NCI-H187 treated with DMSO at 0.1 percent for 48 hours (cell line): Measurements from ENCODE around the gene CCZ1.
"Not testable (repeated sequence)": the region's sequence is repeated elsewhere in the genome, so short reads cannot be mapped to it uniquely, and the experiment has no call there.

Experiments used
- DNase-seq: peaks from one replicate; lab custom pipeline; 2025; lab: John Stamatoyannopoulos, UW

Gene CCZ1

GRCh38 chr7:5898480-5899224 lies at the start of gene CCZ1:
TSS of gene CCZ1 (plus strand) at chr7:5898733. CDS start at chr7:5898800, 67 bp downstream.
- not testable (repeated sequence) for DNase-seq

DNA sequence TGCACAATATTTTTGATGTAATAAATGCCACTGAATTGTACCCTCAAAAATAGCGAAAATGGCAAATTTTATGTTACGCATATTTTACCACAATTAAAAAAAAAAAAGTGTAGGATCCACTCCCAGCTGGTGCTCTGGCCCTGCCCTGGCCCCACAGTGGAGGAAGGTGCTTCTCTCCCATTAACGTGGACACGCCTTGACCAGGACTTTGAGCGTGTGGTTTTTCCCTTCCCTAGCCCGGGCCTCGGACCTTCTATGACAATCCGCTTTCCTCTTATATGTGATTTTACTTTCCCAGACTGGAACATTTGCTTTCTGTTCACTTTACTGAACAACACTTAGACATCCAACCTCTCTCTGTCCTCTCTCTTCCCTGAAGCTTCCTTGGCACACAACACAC lies 47.6 kb upstream of the CCZ1 start:
- DNase-seq, result no peak

- DNase-seq, result no peak
Observed at GRCh38 chr7:5854738-5855137, 43.8 kb upstream of the CCZ1 start.

DNA sequence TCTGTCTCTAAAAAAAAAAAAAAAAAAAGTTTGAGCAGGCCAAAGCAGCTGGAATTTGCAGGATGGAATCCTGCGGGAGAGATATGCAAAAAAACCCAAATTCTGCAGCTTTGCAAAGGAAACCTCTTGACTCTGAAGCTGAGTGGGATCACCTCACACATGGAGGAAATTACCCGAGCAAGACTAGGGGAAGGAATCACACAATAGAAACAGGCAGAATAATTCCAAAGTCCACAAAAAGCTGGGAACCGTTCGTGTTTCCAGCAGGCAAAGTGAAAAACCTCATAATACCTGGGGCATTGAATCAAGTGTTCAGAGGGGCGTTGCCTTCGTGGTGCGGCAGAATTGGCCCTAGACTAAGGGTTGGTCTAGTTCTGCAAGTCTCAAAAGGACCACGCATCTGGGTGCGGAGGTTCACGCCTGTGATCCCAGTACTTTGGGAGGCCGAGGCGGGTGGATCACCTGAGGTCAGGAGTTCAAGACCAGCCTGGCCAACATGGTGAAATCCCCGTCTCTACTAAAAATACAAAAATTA lies 41.4 kb upstream of the CCZ1 start:
- DNase-seq, result not testable (repeated sequence)

DNA sequence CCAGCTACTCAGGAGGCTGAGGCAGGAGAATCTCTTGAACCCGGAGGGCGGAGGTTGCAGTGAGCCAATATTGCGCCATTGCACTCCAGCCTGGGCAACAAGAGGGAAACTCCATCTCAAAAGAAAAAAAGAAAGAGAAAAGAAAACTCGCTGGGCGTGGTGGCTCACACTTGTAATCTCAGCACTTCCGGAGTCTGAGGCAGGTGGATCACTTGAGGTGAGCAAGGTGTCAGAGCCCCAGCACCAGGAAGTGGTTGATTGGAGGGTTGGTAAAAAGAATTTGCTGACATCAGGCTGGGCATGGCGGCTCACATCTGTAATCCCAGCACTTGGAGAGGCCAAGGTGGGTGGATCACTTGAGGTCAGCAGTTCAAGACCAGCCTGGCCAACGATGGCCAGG lies 40.0 kb upstream of the CCZ1 start:
- DNase-seq, result not testable (repeated sequence)

DNA sequence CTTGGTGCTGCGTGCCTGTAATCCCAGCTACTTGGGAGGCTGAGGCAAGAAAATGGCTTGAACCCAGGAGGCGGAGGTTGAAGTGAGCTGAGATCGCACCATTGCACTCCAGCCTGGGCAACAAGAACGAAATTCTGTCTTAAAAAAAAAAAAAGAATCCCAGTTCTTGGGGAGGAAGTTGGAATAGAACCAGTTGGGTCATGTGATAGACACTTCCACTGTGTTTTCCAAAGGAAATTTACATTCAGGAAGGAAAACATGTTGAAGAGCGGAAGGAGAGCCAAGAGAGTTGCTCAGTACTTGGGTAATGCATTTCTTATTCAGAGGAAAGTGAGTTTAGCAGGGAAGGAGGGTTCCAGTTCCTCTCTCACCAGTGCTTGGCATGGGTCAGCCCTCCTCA lies 37.3 kb upstream of the CCZ1 start:
- DNase-seq, result not testable (repeated sequence)

GRCh38 chr7:5862753-5863366 lies 35.7 kb upstream of the CCZ1 start:
- DNase-seq, result not testable (repeated sequence)

GRCh38 chr7:5865279-5865931 lies 33.1 kb upstream of the CCZ1 start:
- DNase-seq, result not testable (repeated sequence)

DNA sequence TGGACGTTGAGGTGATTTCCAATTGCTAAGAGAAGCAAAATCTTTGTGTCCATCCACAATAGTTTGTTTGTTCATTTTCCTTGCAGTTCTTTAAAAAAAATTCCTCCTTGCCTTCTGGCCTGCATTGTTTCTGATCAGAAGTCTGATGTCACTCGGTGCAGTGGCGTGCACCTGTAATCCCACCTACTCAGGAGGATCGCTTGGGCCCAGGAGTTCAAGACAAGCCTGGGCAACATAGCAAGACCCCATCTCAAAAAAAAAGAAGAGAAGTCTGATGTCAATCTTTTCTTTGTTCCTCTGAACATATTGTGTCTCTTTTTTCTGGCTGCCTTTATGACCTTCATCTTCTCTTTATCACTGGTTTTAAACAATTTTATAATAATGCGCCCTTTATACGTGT lies 31.5 kb upstream of the CCZ1 start:
- DNase-seq, result no peak

GRCh38 chr7:5868928-5869341 lies 29.6 kb upstream of the CCZ1 start:
- DNase-seq, result not testable (repeated sequence)

DNA sequence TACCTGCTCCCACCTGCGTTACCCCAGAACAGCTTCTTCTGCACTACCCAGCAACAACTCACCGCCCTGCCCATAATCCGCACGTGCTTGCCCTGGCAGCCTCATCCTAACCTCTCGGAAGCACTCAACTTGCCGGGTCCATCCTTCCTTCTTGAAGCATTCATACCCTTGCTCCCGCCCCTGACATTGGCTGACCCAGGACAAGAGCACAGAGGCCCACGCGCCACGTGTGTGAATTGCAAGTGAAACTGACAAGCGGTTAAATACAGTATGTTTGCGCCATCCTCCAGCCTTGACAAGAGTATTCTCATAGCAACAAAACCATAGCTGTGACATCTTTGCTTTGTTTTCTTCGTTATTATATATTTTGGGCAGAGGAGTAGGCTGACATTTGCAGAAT lies 28.8 kb upstream of the CCZ1 start:
- DNase-seq, result no peak

- no peak for DNase-seq
Observed at GRCh38 chr7:5870311-5870710, 28.2 kb upstream of the CCZ1 start.

DNA sequence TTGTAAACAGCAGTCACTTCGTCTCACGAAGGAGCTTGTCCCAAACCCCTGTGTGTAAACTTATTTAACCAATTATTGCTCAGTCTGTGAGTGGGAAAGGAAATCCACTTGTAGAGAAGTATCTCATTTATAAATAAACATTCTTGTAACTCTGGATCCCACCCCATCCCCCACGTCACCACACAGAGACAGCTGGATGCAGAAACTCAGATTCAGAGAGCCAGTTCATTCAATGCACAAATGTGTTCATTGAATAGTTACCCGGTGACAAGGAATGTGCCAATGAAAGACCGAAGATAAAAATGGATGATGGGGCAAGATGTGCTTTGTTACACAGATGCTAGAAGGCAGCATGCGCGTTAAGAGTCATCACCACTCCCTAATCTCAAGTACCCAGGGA lies 26.2 kb upstream of the CCZ1 start:
- no peak for DNase-seq

GRCh38 chr7:5879591-5879990 lies 18.9 kb upstream of the CCZ1 start:
- DNase-seq, result not testable (repeated sequence)

GRCh38 chr7:5880106-5880505 lies 18.4 kb upstream of the CCZ1 start:
- DNase-seq, result not testable (repeated sequence)

DNA sequence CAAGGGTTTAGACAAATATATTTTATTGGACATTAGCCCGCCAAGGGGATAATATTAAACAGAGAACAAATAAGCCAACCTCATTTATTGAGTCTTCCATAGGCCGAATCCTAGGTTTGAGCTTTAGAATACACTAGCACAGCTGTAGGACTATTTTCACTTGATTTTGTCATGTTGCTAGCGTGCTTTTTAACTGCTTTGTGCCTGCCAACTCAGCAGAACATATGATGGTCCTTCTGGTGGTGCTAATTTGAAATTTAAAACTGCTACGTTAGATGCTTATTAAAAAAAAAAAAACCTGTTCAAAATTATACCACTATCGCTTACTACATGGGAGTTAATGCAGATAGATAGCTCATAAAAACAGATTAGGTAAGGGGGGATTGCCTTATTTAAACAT lies 14.1 kb upstream of the CCZ1 start:
- DNase-seq, result not testable (repeated sequence)

DNA sequence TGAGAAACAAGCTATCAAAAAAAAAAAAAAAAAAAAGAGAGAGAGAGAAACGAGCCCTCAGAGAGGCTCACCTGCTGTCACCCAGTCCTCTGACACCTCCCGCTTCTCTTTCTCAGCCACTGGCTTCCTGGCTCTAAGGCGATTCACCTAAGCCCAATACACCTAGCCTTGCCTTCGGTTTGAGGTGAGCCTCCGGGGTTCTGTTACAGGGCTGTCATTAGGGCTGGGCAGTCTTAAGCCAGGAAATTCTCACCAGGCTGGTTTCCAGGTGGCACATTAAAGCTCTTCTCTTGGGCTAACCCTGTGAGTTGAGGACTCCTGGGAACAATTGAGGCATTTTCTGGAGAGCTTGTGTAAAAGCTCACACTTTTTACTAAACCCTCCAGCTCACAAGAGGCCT lies 10.5 kb upstream of the CCZ1 start:
- DNase-seq, result peak; percentile 57

DNA sequence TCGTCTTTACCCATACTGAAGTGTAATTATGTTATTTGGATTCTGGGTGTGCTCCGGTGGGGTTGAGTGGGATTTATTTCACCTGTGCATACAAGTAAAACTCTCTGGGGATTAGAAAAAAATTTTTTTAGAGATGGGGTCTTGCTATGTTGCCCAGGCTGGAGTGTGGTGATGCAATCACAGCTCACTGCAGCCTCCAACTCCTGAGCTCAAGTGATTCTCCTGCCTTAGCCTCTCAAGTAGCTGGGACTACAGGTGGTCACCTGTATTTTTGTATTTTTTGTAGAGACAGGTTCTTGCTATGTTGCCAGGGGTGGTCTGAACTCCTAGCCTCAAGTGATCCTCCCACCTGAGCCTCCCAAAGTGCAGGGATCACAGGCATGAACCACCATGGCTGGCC lies 8.3 kb upstream of the CCZ1 start:
- not testable (repeated sequence) for DNase-seq

DNA sequence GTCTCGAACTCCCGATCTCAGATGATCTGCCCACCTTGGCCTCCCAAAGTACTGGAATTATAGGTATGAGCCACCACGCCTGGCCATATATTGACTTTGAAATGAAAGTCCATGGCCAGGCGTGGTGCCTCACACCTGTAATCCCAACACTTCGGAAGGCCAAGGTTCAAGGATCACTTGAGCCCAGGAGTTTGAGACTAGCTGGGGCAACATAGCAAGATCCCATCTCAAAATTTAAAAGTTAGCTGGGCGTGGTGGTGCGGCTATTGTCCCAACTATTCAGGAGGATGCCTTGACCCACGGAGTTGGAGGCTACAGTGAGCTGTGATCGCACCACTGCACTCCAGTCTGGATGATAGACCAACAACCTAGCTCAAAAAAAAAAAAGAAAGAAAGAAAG lies 6.0 kb upstream of the CCZ1 start:
- no peak for DNase-seq

GRCh38 chr7:5897369-5897919 lies 1.1 kb upstream of the CCZ1 start:
- not testable (repeated sequence) for DNase-seq

DNA sequence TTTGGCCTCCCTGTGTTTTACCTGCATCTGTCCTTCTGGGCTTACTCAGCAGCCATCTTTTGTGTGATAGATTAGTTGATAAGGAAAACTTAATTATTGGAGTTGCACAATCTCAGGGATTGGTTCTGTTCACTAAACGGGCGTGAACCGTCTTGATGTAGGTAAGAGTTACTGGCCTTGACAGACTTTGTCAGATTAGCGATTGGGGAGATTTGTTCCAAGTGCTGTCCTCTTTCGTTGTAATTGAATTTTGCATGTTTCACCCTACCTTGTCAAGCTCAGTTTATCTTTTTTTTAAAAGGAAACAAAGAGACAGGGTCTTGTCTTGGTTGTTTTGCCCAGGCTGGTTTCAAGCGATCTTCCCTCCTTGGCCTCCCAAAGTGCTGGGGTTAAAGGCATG lies 4.5 kb downstream of the CCZ1 start:
- not testable (repeated sequence) for DNase-seq

GRCh38 chr7:5904726-5905125 lies 6.2 kb downstream of the CCZ1 start:
- not testable (repeated sequence) for DNase-seq

DNA sequence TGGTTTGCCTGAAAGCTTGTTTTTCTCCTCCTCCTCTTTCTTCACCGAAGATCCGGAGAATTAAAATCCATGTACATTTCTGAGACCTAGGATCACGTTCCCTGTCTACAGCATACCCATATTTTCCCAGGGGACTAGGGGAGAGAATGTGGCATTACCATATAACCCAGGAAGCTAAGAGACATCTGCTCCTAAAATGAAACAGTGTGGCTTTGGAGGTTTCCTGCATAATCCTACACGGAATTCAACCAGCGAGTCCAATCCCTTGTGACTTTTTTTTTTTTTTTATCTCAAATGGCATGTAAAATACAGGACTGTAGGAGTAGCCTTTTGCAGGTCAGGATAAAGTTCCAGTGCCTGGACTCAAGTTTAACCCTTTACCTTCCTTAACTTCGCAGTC lies 10.3 kb downstream of the CCZ1 start:
- not testable (repeated sequence) for DNase-seq
